Keratinocyte (primary cell): ENCODE measurements around the gene MSANTD2. TPM values are rescaled to one million over a fixed set of nuclear protein-coding genes. Genes with fewer than 3 reads are reported as not detected.

ENCODE experiments used
- DNase-seq: peaks from one replicate; pipeline ENCODE4 v3.0.0-alpha.2; 2011; ENCODE audit warnings: low read depth, missing footprints, low spot score
- FAIRE-seq: peaks from 2 replicates; lab custom pipeline; 2011; peaks lifted over from hg19 to GRCh38; lab: Jason Lieb, UNC
- H2AFZ ChIP-seq: 2 replicates; pipeline ENCODE4 v1.6.0; 2012; ENCODE audit warnings: low read length, control low read depth, inconsistent platforms; ENCODE audit not compliant: control insufficient read depth
- H3K27ac ChIP-seq: 2 replicates; pipeline ENCODE4 v1.5.1; 2011; ENCODE audit warnings: low read length; ENCODE audit not compliant: control insufficient read depth, insufficient read depth
- H3K27me3 ChIP-seq: 3 replicates; pipeline ENCODE4 v1.6.0; 2011; ENCODE audit warnings: low read length; ENCODE audit not compliant: control insufficient read depth, insufficient read depth; ENCODE audit errors: extremely low read depth
- H3K36me3 ChIP-seq, 2 experiments: 2 replicates in 1 of 2; 3 replicates in 1 of 2; pipeline ENCODE4 v1.5.1; 2011; ENCODE audit warnings: low read length in 2 of 2, mild to moderate bottlenecking in 1 of 2; ENCODE audit not compliant: control insufficient read depth in 2 of 2, insufficient read depth in 2 of 2; ENCODE audit errors: extremely low read depth in 1 of 2
- H3K4me1 ChIP-seq: 3 replicates; pipeline ENCODE4 v1.5.1; 2011; ENCODE audit warnings: low read length; ENCODE audit not compliant: control insufficient read depth, insufficient read depth; ENCODE audit errors: extremely low read depth
- H3K4me2 ChIP-seq: 3 replicates; pipeline ENCODE4 v1.6.0; 2011; ENCODE audit warnings: low read depth, low read length; ENCODE audit not compliant: control insufficient read depth, insufficient read depth; ENCODE audit errors: extremely low read depth
- H3K4me3 ChIP-seq, 3 experiments: fragments of 200-600 bp in 1 of 3; sonication (generic) in 1 of 3; 2 replicates in 2 of 3; 3 replicates in 1 of 3; pipeline ENCODE4 v1.5.1; 2011 to 2016; ENCODE audit warnings: low read length in 3 of 3, mild to moderate bottlenecking in 3 of 3, control low read depth in 2 of 3, inconsistent platforms in 1 of 3, low read depth in 1 of 3, mixed read lengths in 1 of 3, mixed run types in 1 of 3, moderate library complexity in 1 of 3; ENCODE audit not compliant: control insufficient read depth in 2 of 3, insufficient read depth in 2 of 3; ENCODE audit errors: extremely low read depth in 1 of 3
- H3K79me2 ChIP-seq: 2 replicates; pipeline ENCODE4 v1.6.0; 2012; ENCODE audit warnings: low read length; ENCODE audit not compliant: control insufficient read depth, insufficient read depth
- H3K9ac ChIP-seq: 3 replicates; pipeline ENCODE4 v1.6.0; 2011; ENCODE audit warnings: low read length; ENCODE audit not compliant: control insufficient read depth, insufficient read depth; ENCODE audit errors: extremely low read depth
- H3K9me1 ChIP-seq: 3 replicates; pipeline ENCODE4 v1.6.0; 2011; ENCODE audit warnings: low read length; ENCODE audit not compliant: control insufficient read depth, insufficient read depth; ENCODE audit errors: extremely low read depth
- H3K9me3 ChIP-seq: 2 replicates; pipeline ENCODE4 v1.5.1; 2012; ENCODE audit warnings: low read depth, low read length; ENCODE audit not compliant: control insufficient read depth
- H4K20me1 ChIP-seq: 3 replicates; pipeline ENCODE4 v1.6.0; 2011; ENCODE audit warnings: low read length; ENCODE audit not compliant: control insufficient read depth, insufficient read depth; ENCODE audit errors: extremely low read depth
- CTCF ChIP-seq, 3 experiments: IDR thresholded peaks in 1 of 3; conservative IDR thresholded peaks in 1 of 3; optimal IDR thresholded peaks in 1 of 3; 2 replicates in 2 of 3; 3 replicates in 1 of 3; pipeline versions ENCODE3 to v1.5.1; 2011; ENCODE audit warnings: low read length in 3 of 3, mild to moderate bottlenecking in 3 of 3, moderate library complexity in 2 of 3, control low read depth in 1 of 3, inconsistent platforms in 1 of 3; ENCODE audit not compliant: insufficient read depth in 2 of 3; ENCODE audit errors: extremely low read depth in 1 of 3
- EZH2 ChIP-seq: IDR thresholded peaks from one replicate; pipeline ENCODE4 v1.6.1; 2012; ENCODE audit warnings: inconsistent platforms, mild to moderate bottlenecking, low read length, moderate library complexity
- dilution Hi-C: fragments of 300-500 bp; cut with MboI; formaldehyde crosslinking; loops from one replicate; pipeline ENCODE4 v1.7.0; 2020; ENCODE audit warnings: low sequenced_read_pairs; ENCODE audit not compliant: extremely low pct_ligation_motif_present
- polyA plus RNA-seq, 5 experiments: library from polyadenylated mRNA; depleted of rRNA in 3 of 5; stranded (reverse) in 3 of 5; stranded (forward) in 1 of 5; unstranded in 1 of 5; fragments of >200 nt; gene quantifications; 1 replicate in 1 of 5; 2 replicates in 3 of 5; 3 replicates in 1 of 5; pipeline versions ENCODE4 v1.2.1 to v1.2.3, GENCODE V29; 2011 to 2012; ENCODE audit warnings: missing spikeins in 2 of 5, low read depth in 1 of 5, low replicate concordance in 1 of 5

MSANTD2 gene
- polyA plus RNA-seq, 1 donor (not counting 4 experiments of a cell fraction or from before 2014, with no cell fraction given): 6.6 TPM

DNA sequence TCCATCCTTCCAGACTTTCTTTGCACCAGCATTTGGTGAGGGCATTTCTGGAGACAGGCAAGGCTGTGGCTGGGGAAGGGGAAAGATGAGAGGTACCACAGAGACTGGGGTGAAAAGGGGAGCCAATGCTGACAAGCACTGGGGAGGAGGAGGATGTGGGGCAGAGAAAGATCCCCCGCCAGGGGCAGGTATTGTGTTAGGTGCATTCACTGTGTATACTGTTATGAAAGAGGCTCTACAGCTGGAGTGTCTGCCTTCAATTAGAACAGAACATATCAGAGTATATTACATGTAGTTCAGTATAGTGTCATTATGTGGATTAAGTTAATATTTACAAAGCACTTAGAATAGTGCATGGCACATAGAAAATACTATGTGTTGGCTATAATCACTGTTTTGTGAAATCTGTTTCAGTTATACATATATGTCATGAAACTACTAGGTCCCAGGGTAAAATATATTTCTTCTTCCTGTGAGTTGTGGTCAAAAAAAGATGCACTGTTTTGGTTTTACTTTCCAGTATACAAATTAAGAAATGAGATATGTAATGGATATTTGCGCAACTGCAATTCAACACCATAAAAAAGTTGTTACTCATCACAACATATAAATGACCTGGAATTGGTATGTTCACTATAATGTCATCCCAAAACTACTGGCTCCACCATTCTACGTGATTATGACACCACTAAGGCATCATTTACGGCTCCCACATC, 8.4 kb downstream of the MSANTD2 start:
- dilution Hi-C loops: no loop called here
- H3K4me3 ChIP-seq: no peak overlapping the region
- H4K20me1 ChIP-seq: peaks cover 9% of the 10 kb centered on the region
- H3K79me2 ChIP-seq: peaks cover 68% of the 10 kb centered on the region
- DNase-seq (no peak), FAIRE-seq (no peak)
- no peak overlapping the region for H3K9ac ChIP-seq
- no peak overlapping the region for H3K27ac ChIP-seq
- H3K9me3 ChIP-seq: no peaks in the 10 kb centered on the region
- H3K36me3 ChIP-seq: no peaks in the 10 kb centered on the region
- H3K9me1 ChIP-seq: peaks cover 2% of the 10 kb centered on the region
- TF ChIP-seq CTCF (optimal IDR thresholded peaks at IDR 0.05 in 1 of 3, IDR thresholded peaks at IDR 0.05 in 1 of 3, conservative IDR thresholded peaks at IDR 0.05 in 1 of 3; ENCODE audit: extremely low read depth in 1 of 3, insufficient read depth in 2 of 3, low read length in 3 of 3) (no peak), EZH2 (no peak)
- no peak overlapping the region for H2AFZ ChIP-seq
- H3K4me1 ChIP-seq: no peaks in the 10 kb centered on the region
- H3K27me3 ChIP-seq: no peaks in the 10 kb centered on the region
- H3K4me2 ChIP-seq: no peak overlapping the region

GRCh38 chr11:124788521-124788920, 11.7 kb downstream of the MSANTD2 start:
- TF ChIP-seq EZH2: no peak
- no peak for TF ChIP-seq CTCF (optimal IDR thresholded peaks at IDR 0.05 in 1 of 3, IDR thresholded peaks at IDR 0.05 in 1 of 3, conservative IDR thresholded peaks at IDR 0.05 in 1 of 3; ENCODE audit: extremely low read depth in 1 of 3, insufficient read depth in 2 of 3, low read length in 3 of 3)
- Histone ChIP-seq H3K9me1 (peaks cover 2% of the 10 kb centered on the region), H3K79me2 (peaks cover 52% of the 10 kb centered on the region), H3K4me2 (no peak overlapping the region), H3K27ac (no peak overlapping the region), H3K4me1 (no peaks in the 10 kb centered on the region), H3K9ac (no peak overlapping the region), H3K9me3 (no peaks in the 10 kb centered on the region), H2AFZ (no peak overlapping the region), H3K27me3 (no peaks in the 10 kb centered on the region), H3K36me3 (no peaks in the 10 kb centered on the region), H4K20me1 (peaks cover 11% of the 10 kb centered on the region), H3K4me3 (no peak overlapping the region)
- DNase-seq (no peak), FAIRE-seq (no peak)
- dilution Hi-C loops: no loop called here
